NCI-H2196 (cell line): Measurements from ENCODE around the gene CAMTA1.
A peak's percentile ranks its signal among the peaks of the same experiment; 100 is the strongest.

Experiments
- DNase-seq: peaks from one replicate; lab custom pipeline; 2025; ENCODE audit not compliant: unreplicated experiment; lab: John Stamatoyannopoulos, UW

The CAMTA1 gene

GRCh38 chr1:7716506-7716905 lies 931.3 kb downstream of the CAMTA1 start:
- DNase-seq: no peak

- no peak for DNase-seq
Observed at GRCh38 chr1:7717748-7718368, 932.6 kb downstream of the CAMTA1 start.

GRCh38 chr1:7719468-7720094 lies 934.3 kb downstream of the CAMTA1 start:
- DNase-seq: no peak

- no peak for DNase-seq
Observed at GRCh38 chr1:7721940-7722669, 936.9 kb downstream of the CAMTA1 start.

- no peak for DNase-seq
Observed at GRCh38 chr1:7722670-7723012, 937.4 kb downstream of the CAMTA1 start.

GRCh38 chr1:7726623-7727022 lies 941.4 kb downstream of the CAMTA1 start:
- DNase-seq: no peak

- DNase-seq: no peak
Observed at GRCh38 chr1:7727809-7728471, 942.7 kb downstream of the CAMTA1 start.

GRCh38 chr1:7729761-7730160 lies 944.5 kb downstream of the CAMTA1 start:
- no peak for DNase-seq

- DNase-seq: no peak
Observed at GRCh38 chr1:7732331-7732730, 947.1 kb downstream of the CAMTA1 start.

- no peak for DNase-seq
Observed at GRCh38 chr1:7733276-7733675, 948.0 kb downstream of the CAMTA1 start.

GRCh38 chr1:7738044-7738443 lies 952.8 kb downstream of the CAMTA1 start:
- DNase-seq: no peak

- no peak for DNase-seq
Observed at GRCh38 chr1:7743346-7743745, 958.1 kb downstream of the CAMTA1 start.

- no peak for DNase-seq
Observed at GRCh38 chr1:7744882-7745281, 959.6 kb downstream of the CAMTA1 start.

GRCh38 chr1:7745783-7746182 lies 960.5 kb downstream of the CAMTA1 start:
- DNase-seq: no peak

GRCh38 chr1:7747605-7748004 lies 962.4 kb downstream of the CAMTA1 start:
- DNase-seq: no peak

- DNase-seq: no peak
Observed at GRCh38 chr1:7749126-7749525, 963.9 kb downstream of the CAMTA1 start.

- DNase-seq: no peak
Observed at GRCh38 chr1:7751174-7751573, 965.9 kb downstream of the CAMTA1 start.

- peak; percentile 76 for DNase-seq
Observed at GRCh38 chr1:7752512-7753417, 967.5 kb downstream of the CAMTA1 start.

GRCh38 chr1:7753641-7754040 lies 968.4 kb downstream of the CAMTA1 start:
- DNase-seq: no peak

GRCh38 chr1:7754234-7754633 lies 969.0 kb downstream of the CAMTA1 start:
- no peak for DNase-seq

GRCh38 chr1:7755448-7755847 lies 970.2 kb downstream of the CAMTA1 start:
- DNase-seq: no peak
